Breast epithelium (tissue), 3 donors: ENCODE results near the gene PLEKHG7.

Experiments
- POLR2A ChIP-seq: fragments of 450-650 bp; IDR thresholded peaks from one replicate; pipeline ENCODE4 v1.6.1; 2016; ENCODE audit warnings: antibody characterized with exemption, mild to moderate bottlenecking, moderate library complexity
- TF ChIP-seq, protein P1 (sequence below), 3 donors: fragments of 450-650 bp; IDR thresholded peaks; one replicate each; pipeline ENCODE4 v1.5.1; 2016 to 2017; ENCODE audit warnings: antibody characterized with exemption in 3 of 3, mild to moderate bottlenecking in 3 of 3, moderate library complexity in 3 of 3

- no peak for TF ChIP-seq POLR2A
- TF ChIP-seq, protein P1, sequence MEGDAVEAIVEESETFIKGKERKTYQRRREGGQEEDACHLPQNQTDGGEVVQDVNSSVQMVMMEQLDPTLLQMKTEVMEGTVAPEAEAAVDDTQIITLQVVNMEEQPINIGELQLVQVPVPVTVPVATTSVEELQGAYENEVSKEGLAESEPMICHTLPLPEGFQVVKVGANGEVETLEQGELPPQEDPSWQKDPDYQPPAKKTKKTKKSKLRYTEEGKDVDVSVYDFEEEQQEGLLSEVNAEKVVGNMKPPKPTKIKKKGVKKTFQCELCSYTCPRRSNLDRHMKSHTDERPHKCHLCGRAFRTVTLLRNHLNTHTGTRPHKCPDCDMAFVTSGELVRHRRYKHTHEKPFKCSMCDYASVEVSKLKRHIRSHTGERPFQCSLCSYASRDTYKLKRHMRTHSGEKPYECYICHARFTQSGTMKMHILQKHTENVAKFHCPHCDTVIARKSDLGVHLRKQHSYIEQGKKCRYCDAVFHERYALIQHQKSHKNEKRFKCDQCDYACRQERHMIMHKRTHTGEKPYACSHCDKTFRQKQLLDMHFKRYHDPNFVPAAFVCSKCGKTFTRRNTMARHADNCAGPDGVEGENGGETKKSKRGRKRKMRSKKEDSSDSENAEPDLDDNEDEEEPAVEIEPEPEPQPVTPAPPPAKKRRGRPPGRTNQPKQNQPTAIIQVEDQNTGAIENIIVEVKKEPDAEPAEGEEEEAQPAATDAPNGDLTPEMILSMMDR (IDR thresholded peaks at IDR 0.05): no peak
Observed at GRCh38 chr12:92759634-92760268, 57.0 kb downstream of the PLEKHG7 start.
